ENCODE results near the gene ENKD1. TPM values are rescaled to one million over a fixed set of nuclear protein-coding genes. Genes with fewer than 3 reads are reported as not detected.

ENKD1 gene
- total and polyA plus RNA-seq, 2 of the 13 experiments (the other 11 are each of a cell fraction or from before 2014, with no cell fraction given), result 10.8 to 20.8 TPM

DNA sequence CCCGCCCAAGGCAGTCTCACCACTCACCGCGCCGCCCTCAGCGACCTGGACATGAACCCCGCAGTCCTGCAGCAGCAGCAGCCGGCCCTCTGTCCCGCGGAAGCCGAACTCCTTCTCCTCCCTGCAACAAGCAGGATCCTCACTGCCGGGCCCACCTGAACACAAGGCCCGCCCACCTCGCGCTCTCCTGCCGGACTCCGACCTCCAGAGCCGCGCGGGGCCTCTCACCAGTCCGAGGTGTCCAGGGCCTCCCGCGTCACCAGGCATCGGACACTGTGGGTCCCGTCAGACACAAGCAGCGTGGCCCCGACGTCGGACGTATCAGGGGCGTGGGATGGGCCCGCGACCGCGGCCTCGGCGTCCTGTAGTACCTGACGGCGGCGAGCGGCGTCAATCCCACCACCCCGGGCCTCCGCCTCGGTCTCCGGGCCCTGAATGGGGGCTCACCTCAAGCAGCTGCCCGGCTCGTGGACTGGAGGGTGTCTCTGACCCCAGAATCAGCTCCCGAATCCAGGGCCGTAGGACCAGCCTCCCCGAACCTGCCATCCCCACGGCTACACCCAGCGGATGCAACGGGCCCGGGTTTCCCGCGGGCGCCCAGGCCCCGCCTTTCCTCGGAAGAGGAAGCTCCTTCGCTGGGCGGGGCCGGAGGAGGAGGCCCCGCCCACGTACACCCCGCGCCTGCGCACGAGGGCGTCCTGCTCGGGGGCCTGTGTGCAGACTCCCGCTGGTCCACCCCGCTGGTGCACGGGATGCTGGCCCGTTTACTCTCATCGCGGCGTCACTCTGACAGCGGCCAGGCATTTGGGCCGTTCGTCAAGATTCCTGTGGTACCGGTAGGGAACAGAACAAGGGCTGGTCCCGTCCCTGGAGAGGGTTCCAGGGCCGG is 6.6 kb downstream of the ENKD1 start, which contains the start of gene ACD (continued):
- TF ChIP-seq, protein P1, sequence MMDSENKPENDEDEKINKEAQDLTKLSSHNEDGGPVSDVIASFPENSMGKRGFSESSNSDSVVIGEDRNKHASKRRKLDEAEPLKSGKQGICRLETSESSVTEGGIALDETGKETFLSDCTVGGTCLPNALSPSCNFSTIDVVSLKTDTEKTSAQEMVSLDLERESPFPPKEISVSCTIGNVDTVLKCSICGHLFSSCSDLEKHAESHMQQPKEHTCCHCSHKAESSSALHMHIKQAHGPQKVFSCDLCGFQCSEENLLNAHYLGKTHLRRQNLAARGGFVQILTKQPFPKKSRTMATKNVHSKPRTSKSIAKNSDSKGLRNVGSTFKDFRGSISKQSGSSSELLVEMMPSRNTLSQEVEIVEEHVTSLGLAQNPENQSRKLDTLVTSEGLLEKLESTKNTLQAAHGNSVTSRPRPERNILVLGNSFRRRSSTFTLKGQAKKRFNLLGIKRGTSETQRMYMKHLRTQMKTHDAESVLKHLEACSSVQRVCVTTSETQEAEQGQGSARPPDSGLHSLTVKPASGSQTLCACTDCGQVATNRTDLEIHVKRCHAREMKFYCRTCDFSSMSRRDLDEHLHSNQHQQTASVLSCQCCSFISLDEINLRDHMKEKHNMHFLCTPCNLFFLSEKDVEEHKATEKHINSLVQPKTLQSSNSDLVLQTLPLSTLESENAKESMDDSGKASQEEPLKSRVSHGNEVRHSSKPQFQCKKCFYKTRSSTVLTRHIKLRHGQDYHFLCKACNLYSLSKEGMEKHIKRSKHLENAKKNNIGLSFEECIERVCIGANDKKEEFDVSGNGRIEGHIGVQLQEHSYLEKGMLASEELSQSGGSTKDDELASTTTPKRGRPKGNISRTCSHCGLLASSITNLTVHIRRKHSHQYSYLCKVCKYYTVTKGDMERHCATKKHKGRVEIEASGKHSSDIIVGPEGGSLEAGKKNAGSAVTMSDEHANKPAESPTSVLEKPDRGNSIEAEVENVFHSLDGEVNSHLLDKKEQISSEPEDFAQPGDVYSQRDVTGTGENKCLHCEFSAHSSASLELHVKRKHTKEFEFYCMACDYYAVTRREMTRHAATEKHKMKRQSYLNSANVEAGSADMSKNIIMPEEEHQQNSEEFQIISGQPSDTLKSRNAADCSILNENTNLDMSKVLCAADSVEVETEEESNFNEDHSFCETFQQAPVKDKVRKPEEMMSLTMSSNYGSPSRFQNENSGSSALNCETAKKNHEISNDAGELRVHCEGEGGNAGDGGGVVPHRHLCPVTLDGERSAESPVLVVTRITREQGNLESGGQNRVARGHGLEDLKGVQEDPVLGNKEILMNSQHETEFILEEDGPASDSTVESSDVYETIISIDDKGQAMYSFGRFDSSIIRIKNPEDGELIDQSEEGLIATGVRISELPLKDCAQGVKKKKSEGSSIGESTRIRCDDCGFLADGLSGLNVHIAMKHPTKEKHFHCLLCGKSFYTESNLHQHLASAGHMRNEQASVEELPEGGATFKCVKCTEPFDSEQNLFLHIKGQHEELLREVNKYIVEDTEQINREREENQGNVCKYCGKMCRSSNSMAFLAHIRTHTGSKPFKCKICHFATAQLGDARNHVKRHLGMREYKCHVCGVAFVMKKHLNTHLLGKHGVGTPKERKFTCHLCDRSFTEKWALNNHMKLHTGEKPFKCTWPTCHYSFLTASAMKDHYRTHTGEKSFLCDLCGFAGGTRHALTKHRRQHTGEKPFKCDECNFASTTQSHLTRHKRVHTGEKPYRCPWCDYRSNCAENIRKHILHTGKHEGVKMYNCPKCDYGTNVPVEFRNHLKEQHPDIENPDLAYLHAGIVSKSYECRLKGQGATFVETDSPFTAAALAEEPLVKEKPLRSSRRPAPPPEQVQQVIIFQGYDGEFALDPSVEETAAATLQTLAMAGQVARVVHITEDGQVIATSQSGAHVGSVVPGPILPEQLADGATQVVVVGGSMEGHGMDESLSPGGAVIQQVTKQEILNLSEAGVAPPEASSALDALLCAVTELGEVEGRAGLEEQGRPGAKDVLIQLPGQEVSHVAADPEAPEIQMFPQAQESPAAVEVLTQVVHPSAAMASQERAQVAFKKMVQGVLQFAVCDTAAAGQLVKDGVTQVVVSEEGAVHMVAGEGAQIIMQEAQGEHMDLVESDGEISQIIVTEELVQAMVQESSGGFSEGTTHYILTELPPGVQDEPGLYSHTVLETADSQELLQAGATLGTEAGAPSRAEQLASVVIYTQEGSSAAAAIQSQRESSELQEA (CRISPR knock-in tag; IDR thresholded peaks at IDR 0.05; ENCODE audit: not compliant biosample characterization), result peak; percentile 43
- no peak for TF ChIP-seq SCMH1 (CRISPR knock-in tag; IDR thresholded peaks at IDR 0.05; ENCODE audit: borderline replicate concordance)
- TF ChIP-seq AGO2 (optimal IDR thresholded peaks at IDR 0.05; ENCODE audit: low read depth, low read length), result peak; percentile 49
- TF ChIP-seq KLF12 (CRISPR knock-in tag; IDR thresholded peaks at IDR 0.05; ENCODE audit: borderline replicate concordance), result peak; percentile 76; the same call in 1 of the 2 replicates
- TF ChIP-seq MXD4 (CRISPR knock-in tag; IDR thresholded peaks at IDR 0.05), result peak; percentile 67; the same call in 1 of the 2 replicates
- TF ChIP-seq ZNF674 (CRISPR knock-in tag; IDR thresholded peaks at IDR 0.05; ENCODE audit: low read depth), result no peak; the same call in 1 of the 2 replicates
- TF ChIP-seq ZNF629 (CRISPR knock-in tag; conservative IDR thresholded peaks at IDR 0.05), result 0 out of 2 replicates have a peak, but pooled peaks have one; percentile 26
- TF ChIP-seq ZNF737 (CRISPR knock-in tag; IDR thresholded peaks at IDR 0.05; ENCODE audit: borderline replicate concordance), result peak; percentile 63; the same call in 1 of the 2 replicates
- peak; percentile 90 for TF ChIP-seq RBFOX2 (IDR thresholded peaks at IDR 0.05; ENCODE audit: low read depth, low read length)
- no peak for TF ChIP-seq GABPA (IDR thresholded peaks at IDR 0.05; ENCODE audit: low read depth, low read length)
- peak; percentile 85 for TF ChIP-seq GABPA (CRISPR knock-in tag; IDR thresholded peaks at IDR 0.05; ENCODE audit: low read depth)
- TF ChIP-seq, protein P2, sequence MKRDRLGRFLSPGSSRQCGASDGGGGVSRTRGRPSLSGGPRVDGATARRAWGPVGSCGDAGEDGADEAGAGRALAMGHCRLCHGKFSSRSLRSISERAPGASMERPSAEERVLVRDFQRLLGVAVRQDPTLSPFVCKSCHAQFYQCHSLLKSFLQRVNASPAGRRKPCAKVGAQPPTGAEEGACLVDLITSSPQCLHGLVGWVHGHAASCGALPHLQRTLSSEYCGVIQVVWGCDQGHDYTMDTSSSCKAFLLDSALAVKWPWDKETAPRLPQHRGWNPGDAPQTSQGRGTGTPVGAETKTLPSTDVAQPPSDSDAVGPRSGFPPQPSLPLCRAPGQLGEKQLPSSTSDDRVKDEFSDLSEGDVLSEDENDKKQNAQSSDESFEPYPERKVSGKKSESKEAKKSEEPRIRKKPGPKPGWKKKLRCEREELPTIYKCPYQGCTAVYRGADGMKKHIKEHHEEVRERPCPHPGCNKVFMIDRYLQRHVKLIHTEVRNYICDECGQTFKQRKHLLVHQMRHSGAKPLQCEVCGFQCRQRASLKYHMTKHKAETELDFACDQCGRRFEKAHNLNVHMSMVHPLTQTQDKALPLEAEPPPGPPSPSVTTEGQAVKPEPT (CRISPR knock-in tag; IDR thresholded peaks at IDR 0.05; ENCODE audit: low read depth), result no peak
- 0 out of 2 replicates have a peak, but pooled peaks have one; percentile 72 for TF ChIP-seq ZNF790 (CRISPR knock-in tag; IDR thresholded peaks at IDR 0.05; ENCODE audit: borderline replicate concordance)
- TF ChIP-seq ZIK1 (CRISPR knock-in tag; IDR thresholded peaks at IDR 0.05; ENCODE audit: borderline replicate concordance, low read depth), result no peak
- TF ChIP-seq, protein P3, sequence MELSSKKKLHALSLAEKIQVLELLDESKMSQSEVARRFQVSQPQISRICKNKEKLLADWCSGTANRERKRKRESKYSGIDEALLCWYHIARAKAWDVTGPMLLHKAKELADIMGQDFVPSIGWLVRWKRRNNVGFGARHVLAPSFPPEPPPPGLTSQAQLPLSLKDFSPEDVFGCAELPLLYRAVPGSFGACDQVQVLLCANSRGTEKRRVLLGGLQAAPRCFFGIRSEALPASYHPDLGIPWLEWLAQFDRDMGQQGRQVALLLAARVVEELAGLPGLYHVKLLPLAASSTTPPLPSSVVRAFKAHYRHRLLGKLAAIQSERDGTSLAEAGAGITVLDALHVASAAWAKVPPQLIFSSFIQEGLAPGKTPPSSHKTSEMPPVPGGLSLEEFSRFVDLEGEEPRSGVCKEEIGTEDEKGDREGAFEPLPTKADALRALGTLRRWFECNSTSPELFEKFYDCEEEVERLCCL (CRISPR knock-in tag; IDR thresholded peaks at IDR 0.05; ENCODE audit: borderline replicate concordance), result 0 out of 2 replicates have a peak, but pooled peaks have one; percentile 72
- TF ChIP-seq GABPB1 (CRISPR knock-in tag; IDR thresholded peaks at IDR 0.05), result peak; percentile 86
- peak; percentile 51; the same call in 1 of the 2 replicates for TF ChIP-seq ZSCAN29 (CRISPR knock-in tag; conservative IDR thresholded peaks at IDR 0.05)

Data from HepG2 (cell line).